H1 (cell line): ENCODE data around the gene MPV17L.

Experiments used
- ASH2L ChIP-seq: fragments of 200-600, 300-600 bp; sonication (generic); IDR thresholded peaks from one replicate; pipeline ENCODE4 v1.7.1; 2017; ENCODE audit warnings: low read length
- BACH1 ChIP-seq: IDR thresholded peaks from 2 replicates; pipeline ENCODE4 v1.6.1; 2012; ENCODE audit warnings: low read length, improper control_type of control experiment
- EZH2 ChIP-seq: fragments of 200-600 bp; sonication (generic); IDR thresholded peaks from 2 replicates; pipeline ENCODE4 v1.7.1; 2012; ENCODE audit warnings: low read depth, mild to moderate bottlenecking, moderate library complexity, low read length, inconsistent platforms; ENCODE audit not compliant: severe bottlenecking
- RXRA ChIP-seq: IDR thresholded peaks from 2 replicates; pipeline ENCODE4 v1.6.1; 2011; ENCODE audit warnings: low read depth, mild to moderate bottlenecking, low read length, moderate library complexity; ENCODE audit not compliant: insufficient read depth
- TF ChIP-seq, protein P1 (sequence below), 3 experiments: IDR thresholded peaks; 1 replicate in 2 of 3; 2 replicates in 1 of 3; pipeline versions ENCODE4 v1.5.1 to v1.6.1; 2011; ENCODE audit warnings: low read length in 3 of 3, mild to moderate bottlenecking in 3 of 3, inconsistent platforms in 2 of 3, low read depth in 1 of 3, moderate library complexity in 1 of 3; ENCODE audit not compliant: insufficient read depth in 1 of 3; ENCODE audit errors: control extremely low read depth in 1 of 3

DNA sequence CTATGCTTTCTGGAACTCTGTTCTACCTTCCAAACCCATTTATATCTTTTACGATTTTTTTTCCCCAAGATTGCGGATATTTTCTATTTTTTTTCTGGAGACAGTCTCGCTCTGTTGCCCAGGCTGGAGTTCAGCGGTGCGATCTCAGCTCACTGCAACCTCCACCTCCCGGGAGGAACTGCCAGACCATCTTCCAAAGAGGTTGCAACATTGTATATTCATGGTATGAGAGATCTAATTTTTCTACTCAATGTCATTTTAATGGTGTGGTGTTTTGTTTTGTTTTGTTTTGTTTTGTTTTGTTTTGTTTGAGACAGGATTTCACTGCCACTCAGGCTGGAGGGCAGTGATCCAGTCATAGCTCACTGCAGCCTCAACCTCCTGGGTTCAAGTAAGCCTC, 30.3 kb downstream of the MPV17L start:
- TF ChIP-seq, protein P1, sequence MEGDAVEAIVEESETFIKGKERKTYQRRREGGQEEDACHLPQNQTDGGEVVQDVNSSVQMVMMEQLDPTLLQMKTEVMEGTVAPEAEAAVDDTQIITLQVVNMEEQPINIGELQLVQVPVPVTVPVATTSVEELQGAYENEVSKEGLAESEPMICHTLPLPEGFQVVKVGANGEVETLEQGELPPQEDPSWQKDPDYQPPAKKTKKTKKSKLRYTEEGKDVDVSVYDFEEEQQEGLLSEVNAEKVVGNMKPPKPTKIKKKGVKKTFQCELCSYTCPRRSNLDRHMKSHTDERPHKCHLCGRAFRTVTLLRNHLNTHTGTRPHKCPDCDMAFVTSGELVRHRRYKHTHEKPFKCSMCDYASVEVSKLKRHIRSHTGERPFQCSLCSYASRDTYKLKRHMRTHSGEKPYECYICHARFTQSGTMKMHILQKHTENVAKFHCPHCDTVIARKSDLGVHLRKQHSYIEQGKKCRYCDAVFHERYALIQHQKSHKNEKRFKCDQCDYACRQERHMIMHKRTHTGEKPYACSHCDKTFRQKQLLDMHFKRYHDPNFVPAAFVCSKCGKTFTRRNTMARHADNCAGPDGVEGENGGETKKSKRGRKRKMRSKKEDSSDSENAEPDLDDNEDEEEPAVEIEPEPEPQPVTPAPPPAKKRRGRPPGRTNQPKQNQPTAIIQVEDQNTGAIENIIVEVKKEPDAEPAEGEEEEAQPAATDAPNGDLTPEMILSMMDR (IDR thresholded peaks at IDR 0.05; ENCODE audit: control extremely low read depth in 1 of 3, insufficient read depth in 1 of 3, low read depth in 1 of 3, low read length in 3 of 3), result no peak
- TF ChIP-seq RXRA (no peak), BACH1 (no peak), ASH2L (no peak), EZH2 (no peak)
